HG02884 (cell line): ENCODE data around the gene IFITM2.
"Not testable (repeated sequence)": the region's sequence is repeated elsewhere in the genome, so short reads cannot be mapped to it uniquely, and the experiment has no call there.

ENCODE experiments used
- ATAC-seq: cut with Tn5 transposase; IDR thresholded peaks from one replicate; pipeline ENCODE4 v1.9.1; 2021; ENCODE audit warnings: mild to moderate bottlenecking, moderate library complexity; ENCODE audit not compliant: unreplicated experiment

The IFITM2 gene

GRCh38 chr11:307766-308708, at the start of gene IFITM2:
TSS of gene IFITM2 (plus strand) at chr11:307816. CDS start at chr11:308193, 377 bp downstream.
- not testable (repeated sequence) for ATAC-seq

- no peak for ATAC-seq
These were observed 48.2 kb upstream of the IFITM2 start for GRCh38 chr11:259413-259812.

GRCh38 chr11:261624-262023, 46.0 kb upstream of the IFITM2 start:
- no peak for ATAC-seq

- ATAC-seq, result no peak
These were observed 40.8 kb upstream of the IFITM2 start for GRCh38 chr11:266676-267439.

GRCh38 chr11:267491-267994, 40.1 kb upstream of the IFITM2 start:
- ATAC-seq, result no peak

- peak; percentile 25 for ATAC-seq
These were observed 38.9 kb upstream of the IFITM2 start for GRCh38 chr11:268716-269145.

- ATAC-seq, result peak; percentile 72
These were observed 38.3 kb upstream of the IFITM2 start for GRCh38 chr11:269146-269890.

GRCh38 chr11:270451-271318, 36.9 kb upstream of the IFITM2 start:
- ATAC-seq, result no peak

GRCh38 chr11:271319-271715, 36.3 kb upstream of the IFITM2 start:
- no peak for ATAC-seq

GRCh38 chr11:272195-272930, 35.3 kb upstream of the IFITM2 start:
- ATAC-seq, result no peak

- ATAC-seq, result no peak
These were observed 34.8 kb upstream of the IFITM2 start for GRCh38 chr11:272931-273198.

- no peak for ATAC-seq
These were observed 31.4 kb upstream of the IFITM2 start for GRCh38 chr11:276219-276618.

GRCh38 chr11:278001-278951, 29.3 kb upstream of the IFITM2 start, which contains the start of gene NLRP6:
TSS of gene NLRP6 (plus strand) at chr11:278407. CDS start at chr11:278570, 163 bp downstream.
- no peak for ATAC-seq

- no peak for ATAC-seq
These were observed 28.3 kb upstream of the IFITM2 start for GRCh38 chr11:279040-279965.

- no peak for ATAC-seq
These were observed 27.5 kb upstream of the IFITM2 start for GRCh38 chr11:279966-280705.

GRCh38 chr11:280706-281485, 26.7 kb upstream of the IFITM2 start:
- no peak for ATAC-seq
